ENCODE results near the gene ULK2.

DNA sequence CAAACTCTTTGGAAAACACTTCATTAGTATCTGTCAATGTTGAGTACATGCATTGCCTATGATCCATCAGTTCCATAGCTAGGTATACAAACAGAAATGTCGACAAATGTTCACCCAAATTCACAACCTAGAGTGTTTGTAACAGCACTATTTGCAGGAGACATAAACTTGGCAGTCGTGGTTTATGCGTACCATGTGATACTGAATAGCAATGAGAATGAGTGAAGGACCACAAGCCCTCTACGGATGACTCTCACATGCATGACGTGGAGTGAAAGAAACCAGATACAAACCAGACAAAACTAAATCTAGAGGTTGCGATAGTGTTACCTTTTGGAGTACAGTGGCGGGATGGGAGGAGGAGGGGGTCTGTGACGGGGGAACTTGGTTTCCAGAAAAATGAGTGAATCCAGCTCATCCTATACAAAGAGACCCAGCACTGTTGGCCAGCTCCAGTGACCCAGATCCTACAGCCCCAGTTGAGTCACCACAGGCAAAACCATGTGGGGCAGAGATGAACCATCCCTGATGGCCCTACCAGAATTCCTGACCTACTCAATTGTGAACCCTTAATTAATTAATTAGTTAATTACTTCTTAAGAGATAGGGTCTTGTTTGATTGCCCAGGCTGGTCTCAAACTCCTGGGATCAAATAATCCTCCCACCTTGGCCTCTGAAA lies 15.9 kb upstream of the ULK2 start:
- TF ChIP-seq, protein P1, sequence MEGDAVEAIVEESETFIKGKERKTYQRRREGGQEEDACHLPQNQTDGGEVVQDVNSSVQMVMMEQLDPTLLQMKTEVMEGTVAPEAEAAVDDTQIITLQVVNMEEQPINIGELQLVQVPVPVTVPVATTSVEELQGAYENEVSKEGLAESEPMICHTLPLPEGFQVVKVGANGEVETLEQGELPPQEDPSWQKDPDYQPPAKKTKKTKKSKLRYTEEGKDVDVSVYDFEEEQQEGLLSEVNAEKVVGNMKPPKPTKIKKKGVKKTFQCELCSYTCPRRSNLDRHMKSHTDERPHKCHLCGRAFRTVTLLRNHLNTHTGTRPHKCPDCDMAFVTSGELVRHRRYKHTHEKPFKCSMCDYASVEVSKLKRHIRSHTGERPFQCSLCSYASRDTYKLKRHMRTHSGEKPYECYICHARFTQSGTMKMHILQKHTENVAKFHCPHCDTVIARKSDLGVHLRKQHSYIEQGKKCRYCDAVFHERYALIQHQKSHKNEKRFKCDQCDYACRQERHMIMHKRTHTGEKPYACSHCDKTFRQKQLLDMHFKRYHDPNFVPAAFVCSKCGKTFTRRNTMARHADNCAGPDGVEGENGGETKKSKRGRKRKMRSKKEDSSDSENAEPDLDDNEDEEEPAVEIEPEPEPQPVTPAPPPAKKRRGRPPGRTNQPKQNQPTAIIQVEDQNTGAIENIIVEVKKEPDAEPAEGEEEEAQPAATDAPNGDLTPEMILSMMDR (IDR thresholded peaks at IDR 0.05) = no peak
- TF ChIP-seq POLR2A (IDR thresholded peaks at IDR 0.05) (no peak), POLR2AphosphoS5 (IDR thresholded peaks at IDR 0.05) (no peak)

Data from breast epithelium (tissue), 3 donors.